ENCODE measurements around the gene IL1R2. TPM values are rescaled to one million over a fixed set of nuclear protein-coding genes. Genes with fewer than 3 reads are reported as not detected.

Gene IL1R2
- total and polyA plus RNA-seq, 9 of the 15 experiments (the other 6 are each of a cell fraction or from before 2014, with no cell fraction given): 0.13 TPM; not detected in 8

- TF ChIP-seq TSHZ1 (CRISPR knock-in tag; IDR thresholded peaks at IDR 0.05): no peak
- peak; percentile 98 for TF ChIP-seq ZEB2 (IDR thresholded peaks at IDR 0.05)
- peak; percentile 24; the same call in 1 of the 2 replicates for TF ChIP-seq MEF2A (IDR thresholded peaks at IDR 0.05; ENCODE audit: control insufficient read depth, low read depth, low read length)
- peak; percentile 96 for TF ChIP-seq MYNN (IDR thresholded peaks at IDR 0.05)
- no peak for TF ChIP-seq MYNN (CRISPR knock-in tag; IDR thresholded peaks at IDR 0.05)
- TF ChIP-seq NFE2 (IDR thresholded peaks at IDR 0.05; ENCODE audit: low read depth): peak; percentile 76
- peak; percentile 87 for TF ChIP-seq ZNF41 (CRISPR knock-in tag; conservative IDR thresholded peaks at IDR 0.05)
- TF ChIP-seq ZNF445 (CRISPR knock-in tag; IDR thresholded peaks at IDR 0.05; ENCODE audit: low read depth): 0 out of 2 replicates have a peak, but pooled peaks have one; percentile 54
- peak; percentile 71; the same call in 1 of the 2 replicates for TF ChIP-seq ZNF274 (IDR thresholded peaks at IDR 0.05; ENCODE audit: borderline replicate concordance, low read depth, low read length)
- TF ChIP-seq ZKSCAN3 (CRISPR knock-in tag; IDR thresholded peaks at IDR 0.05): no peak
- peak; percentile 70; the same call in 1 of the 2 replicates for TF ChIP-seq CREB3L1 (IDR thresholded peaks at IDR 0.05; ENCODE audit: borderline replicate concordance, low read depth)
- no peak for TF ChIP-seq SIN3A (IDR thresholded peaks at IDR 0.05; ENCODE audit: borderline replicate concordance in 2 of 2, control insufficient read depth in 1 of 2, low read depth in 2 of 2, low read length in 2 of 2)
- peak; percentile 65; the same call in 1 of the 2 replicates for TF ChIP-seq MXI1 (IDR thresholded peaks at IDR 0.05; ENCODE audit: low read depth, low read length)
- TF ChIP-seq GATAD2B (IDR thresholded peaks at IDR 0.05; ENCODE audit: borderline replicate concordance): peak; percentile 83; the same call in 1 of the 2 replicates
- peak; percentile 78 for TF ChIP-seq MEF2D (tag; conservative IDR thresholded peaks at IDR 0.05; ENCODE audit: low read depth)
- TF ChIP-seq SAP30 (IDR thresholded peaks at IDR 0.05; ENCODE audit: borderline replicate concordance, insufficient read depth, low read depth, low read length, poor library complexity, severe bottlenecking): no peak
- 0 out of 2 replicates have a peak, but pooled peaks have one; percentile 59 for TF ChIP-seq ZNF347 (CRISPR knock-in tag; IDR thresholded peaks at IDR 0.05; ENCODE audit: low read depth)
- peak; percentile 93 for TF ChIP-seq ZNF583 (CRISPR knock-in tag; IDR thresholded peaks at IDR 0.05)
- peak; percentile 97 for TF ChIP-seq RUNX1 (IDR thresholded peaks at IDR 0.05; ENCODE audit: low read depth)
- peak; percentile 85 for TF ChIP-seq ZNF311 (CRISPR knock-in tag; IDR thresholded peaks at IDR 0.05)
- 0 out of 2 replicates have a peak, but pooled peaks have one; percentile 36 for TF ChIP-seq ADNP (tag; IDR thresholded peaks at IDR 0.05)
- peak; percentile 100 for TF ChIP-seq CBFA2T3 (IDR thresholded peaks at IDR 0.05)
- TF ChIP-seq TRIM24 (IDR thresholded peaks at IDR 0.05): peak; percentile 98 to 99
- peak; percentile 79 for TF ChIP-seq JUND (IDR thresholded peaks at IDR 0.05; ENCODE audit: borderline replicate concordance, low read depth, low read length)
- TF ChIP-seq JUND (tag; IDR thresholded peaks at IDR 0.05; ENCODE audit: borderline replicate concordance, low read depth, low read length): peak; percentile 54; the same call in 1 of the 3 replicates
- peak; percentile 94 to 98 for TF ChIP-seq ARNT (IDR thresholded peaks at IDR 0.05)
Measured at GRCh38 chr2:102069311-102069974, 77.7 kb downstream of the IL1R2 start (continued).

All from K562 (cell line).